ENCODE data around the gene SPCS1.

GRCh38 chr3:52710512-52710911 is 4.6 kb downstream of the SPCS1 start:
- TF ChIP-seq CTCF (IDR thresholded peaks at IDR 0.05) = no peak
- no peak for TF ChIP-seq POLR2A (IDR thresholded peaks at IDR 0.05)
